NCI-H2081 treated with DMSO at 0.1 percent for 48 hours (cell line): ENCODE results near the gene CREB5.
"Not testable (repeated sequence)": the region's sequence is repeated elsewhere in the genome, so short reads cannot be mapped to it uniquely, and the experiment has no call there.

Experiments
- DNase-seq: peaks from one replicate; lab custom pipeline; 2025; lab: John Stamatoyannopoulos, UW

Gene CREB5, protein sequence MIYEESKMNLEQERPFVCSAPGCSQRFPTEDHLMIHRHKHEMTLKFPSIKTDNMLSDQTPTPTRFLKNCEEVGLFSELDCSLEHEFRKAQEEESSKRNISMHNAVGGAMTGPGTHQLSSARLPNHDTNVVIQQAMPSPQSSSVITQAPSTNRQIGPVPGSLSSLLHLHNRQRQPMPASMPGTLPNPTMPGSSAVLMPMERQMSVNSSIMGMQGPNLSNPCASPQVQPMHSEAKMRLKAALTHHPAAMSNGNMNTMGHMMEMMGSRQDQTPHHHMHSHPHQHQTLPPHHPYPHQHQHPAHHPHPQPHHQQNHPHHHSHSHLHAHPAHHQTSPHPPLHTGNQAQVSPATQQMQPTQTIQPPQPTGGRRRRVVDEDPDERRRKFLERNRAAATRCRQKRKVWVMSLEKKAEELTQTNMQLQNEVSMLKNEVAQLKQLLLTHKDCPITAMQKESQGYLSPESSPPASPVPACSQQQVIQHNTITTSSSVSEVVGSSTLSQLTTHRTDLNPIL

GRCh38 chr7:28411876-28412662 lies at the start of gene CREB5:
Gene CREB5 (plus strand): TSS chr7:28412518. CDS start chr7:28412915, 397 bp downstream.
- DNase-seq: no peak

DNA sequence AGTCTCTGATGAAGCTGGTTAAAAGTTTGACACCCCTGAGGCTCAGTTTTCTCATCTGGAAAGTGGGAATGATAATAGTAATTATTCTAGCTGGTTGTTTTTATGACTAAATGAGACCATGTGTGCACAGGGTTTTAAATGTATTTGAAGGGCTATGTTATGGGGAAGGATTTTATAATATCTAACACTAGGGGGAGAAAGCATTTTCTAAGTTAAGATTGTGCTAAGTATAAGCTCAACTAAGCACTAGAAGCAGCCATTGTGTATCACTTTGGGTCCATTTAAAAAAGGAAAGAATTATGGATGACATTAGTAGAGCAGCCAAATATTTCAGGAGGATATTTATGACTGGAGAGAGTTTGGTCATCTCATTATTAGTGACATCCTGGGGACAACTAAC lies 49.5 kb upstream of the CREB5 start:
- DNase-seq: no peak

DNA sequence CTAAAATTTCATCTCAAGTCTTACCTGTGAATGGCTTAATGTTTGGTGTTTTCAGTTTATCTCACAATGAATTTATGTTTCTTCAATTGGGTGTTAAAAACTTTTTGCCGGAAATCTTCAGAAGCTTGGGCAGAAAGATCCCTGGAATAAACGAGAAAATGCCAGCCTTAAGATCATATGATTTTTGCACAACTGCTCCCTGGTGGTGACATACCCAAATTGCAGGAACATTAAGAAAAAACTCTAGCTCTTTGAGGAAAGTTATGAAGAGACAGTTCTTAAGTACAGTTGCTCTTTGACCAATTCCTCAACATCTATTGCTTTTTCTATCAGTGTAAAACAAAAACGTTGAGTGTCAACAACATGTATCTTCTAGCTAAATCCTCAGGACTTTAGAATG lies 48.2 kb upstream of the CREB5 start:
- no peak for DNase-seq

- DNase-seq: no peak
Observed at GRCh38 chr7:28369523-28369922, 42.8 kb upstream of the CREB5 start.

DNA sequence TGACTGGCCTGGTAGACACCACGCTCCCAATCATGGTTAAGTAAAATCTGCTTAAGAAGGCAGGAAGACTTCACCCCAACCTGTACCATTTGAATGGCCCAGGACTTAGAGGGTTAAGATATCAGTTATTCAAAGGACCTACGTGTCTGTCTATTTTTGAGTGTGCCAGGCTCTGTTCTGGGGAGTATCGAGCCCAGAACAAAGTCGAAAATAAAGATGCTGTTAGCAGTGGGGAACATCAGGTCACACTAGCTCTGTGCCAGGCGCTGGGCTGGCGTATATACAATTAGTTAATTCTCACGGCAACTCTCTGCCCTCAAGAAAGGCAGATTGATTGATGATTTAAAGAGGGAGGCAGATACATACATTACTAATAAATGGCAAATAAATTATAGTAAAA lies 40.5 kb upstream of the CREB5 start:
- no peak for DNase-seq

GRCh38 chr7:28373990-28374389 lies 38.3 kb upstream of the CREB5 start:
- no peak for DNase-seq

DNA sequence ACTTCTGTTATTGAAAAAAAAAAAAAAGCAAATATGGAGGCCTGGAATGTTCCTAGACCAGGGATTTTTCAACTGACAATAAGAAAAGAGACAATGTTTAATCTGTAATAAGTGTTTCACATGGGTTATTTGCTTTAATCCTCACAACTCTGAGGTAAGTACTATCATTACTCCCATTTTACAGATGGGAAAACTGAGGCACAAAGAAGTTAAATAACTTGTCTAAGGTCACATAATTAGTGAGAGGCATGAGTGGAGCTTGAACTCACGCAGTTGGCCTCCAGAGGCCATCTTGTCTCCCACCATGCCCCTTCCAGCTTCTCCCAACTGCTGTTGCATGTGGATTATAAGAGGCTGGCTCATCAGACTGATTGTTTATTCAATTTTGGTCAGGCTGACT lies 36.6 kb upstream of the CREB5 start:
- no peak for DNase-seq

DNA sequence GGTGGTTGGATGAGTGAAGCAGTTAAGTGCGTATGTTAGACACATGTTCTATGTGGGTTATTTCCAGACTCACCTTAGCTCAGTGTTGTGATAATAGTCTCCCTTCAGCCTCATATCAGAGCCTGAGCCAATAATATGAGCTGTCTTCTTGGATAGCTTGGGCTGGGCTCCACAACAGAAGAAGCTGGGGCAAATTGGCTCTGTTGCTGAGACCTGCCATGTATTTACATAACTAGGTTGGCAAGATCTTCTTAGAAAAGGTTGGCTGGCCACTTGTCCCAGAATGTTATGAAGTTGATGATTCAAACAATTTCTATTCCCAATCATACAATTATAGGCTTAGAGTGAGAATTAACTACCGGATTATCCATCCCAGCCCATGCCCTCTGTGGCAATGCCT lies 35.7 kb upstream of the CREB5 start:
- no peak for DNase-seq

DNA sequence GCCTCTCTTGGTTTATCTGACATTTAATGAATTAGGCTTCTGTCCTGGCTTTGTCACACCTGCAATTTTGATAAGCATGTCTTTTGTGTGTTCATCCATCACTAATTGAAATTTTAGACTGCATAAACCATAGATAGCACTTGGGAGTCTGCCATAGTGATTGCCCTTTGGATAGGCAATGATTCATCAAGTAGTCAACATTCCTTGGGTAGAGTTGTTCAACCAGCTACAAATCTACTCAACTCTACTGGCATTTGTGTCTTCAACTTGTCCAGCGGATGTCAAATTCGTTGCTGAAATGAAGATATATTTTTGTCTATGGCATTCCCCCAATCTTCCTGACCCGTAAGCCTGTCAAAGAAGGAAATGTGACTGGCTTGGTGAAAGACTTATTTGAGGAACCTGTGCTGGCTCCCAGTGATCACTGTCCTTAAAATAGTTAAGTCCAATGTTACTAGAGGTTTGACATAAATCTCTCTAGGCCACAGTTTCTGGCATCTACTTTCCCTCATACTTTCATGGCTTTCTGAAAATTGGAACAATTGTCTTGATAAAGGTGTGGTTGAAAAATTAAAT lies 33.7 kb upstream of the CREB5 start:
- DNase-seq: no peak

DNA sequence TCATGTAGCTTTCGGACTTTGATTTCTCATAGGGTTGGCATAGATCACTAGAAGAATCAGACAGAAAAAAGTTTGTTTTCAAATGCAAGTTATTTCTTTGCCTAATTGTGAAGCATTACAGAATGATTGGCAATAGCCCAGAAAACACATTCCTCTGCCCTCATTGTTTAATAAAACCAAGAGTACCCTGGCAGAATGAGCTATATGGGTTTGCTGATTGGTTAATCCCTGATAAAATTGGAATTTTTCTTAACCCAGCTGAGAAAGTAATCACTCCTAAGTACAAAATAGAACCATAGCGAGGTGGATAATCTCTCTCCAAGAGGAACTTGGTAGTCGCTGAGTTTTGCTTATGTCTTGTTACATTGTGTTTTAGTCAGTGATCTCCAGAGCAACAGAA lies 30.9 kb upstream of the CREB5 start:
- DNase-seq: no peak

DNA sequence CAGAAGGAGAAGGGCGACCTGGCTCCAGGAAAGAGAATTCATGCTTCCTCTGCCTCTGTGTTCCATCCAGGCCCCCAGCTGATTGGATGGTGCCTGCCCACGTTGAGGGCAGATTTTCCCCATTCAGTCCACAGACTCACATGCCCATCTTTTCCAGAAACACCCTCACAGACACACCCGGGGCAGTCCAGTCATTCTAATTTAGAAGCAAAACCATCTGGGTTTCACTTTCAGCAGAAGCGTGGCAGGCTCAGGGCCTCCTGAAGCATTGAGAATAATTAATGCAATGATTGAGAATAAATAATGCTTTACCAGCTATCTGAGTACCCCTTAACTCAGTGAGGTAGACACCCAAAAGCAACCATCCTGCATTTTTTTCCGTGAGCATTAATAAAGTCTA lies 30.2 kb upstream of the CREB5 start:
- DNase-seq: no peak

- no peak for DNase-seq
Observed at GRCh38 chr7:28383975-28384374, 28.3 kb upstream of the CREB5 start.

GRCh38 chr7:28389504-28390395 lies 22.6 kb upstream of the CREB5 start:
- peak; percentile 59 for DNase-seq

DNA sequence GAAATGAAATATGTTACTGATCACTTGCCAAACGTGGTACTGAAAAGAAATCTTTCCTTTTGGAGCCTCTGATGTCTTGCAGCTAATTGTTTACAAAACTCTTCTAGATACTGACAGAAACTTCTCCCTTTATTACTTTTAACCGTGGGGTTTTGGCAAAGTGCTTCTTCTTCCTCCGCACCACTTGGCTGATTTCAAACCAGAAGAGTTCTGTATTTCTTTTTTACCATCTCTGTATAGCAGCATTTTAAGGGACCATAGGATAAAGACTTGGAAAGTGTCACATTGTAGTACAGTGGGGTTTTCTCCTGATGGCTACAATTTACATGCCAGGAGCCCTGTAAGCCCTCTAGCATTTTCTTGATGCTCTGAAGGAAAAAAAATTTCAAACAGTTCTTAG lies 21.9 kb upstream of the CREB5 start:
- DNase-seq: no peak

DNA sequence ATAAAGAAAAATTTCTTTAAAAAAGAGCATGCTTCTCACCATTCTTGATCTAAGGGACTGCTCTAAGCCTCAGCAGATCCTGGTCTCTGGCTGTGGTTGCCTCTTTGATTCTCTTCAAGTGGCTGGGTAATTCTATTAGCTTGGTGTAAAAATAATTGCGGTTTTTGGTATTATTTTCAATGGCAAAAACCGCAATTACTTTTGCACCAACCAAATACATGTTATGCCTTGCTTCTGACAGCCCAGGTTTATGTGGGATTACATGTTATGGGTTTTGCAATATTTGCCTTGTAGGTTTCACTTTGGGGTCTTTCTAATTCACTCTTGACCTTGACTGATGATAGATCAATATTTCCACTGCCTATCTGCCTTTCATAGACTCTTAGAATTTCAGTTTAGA lies 20.0 kb upstream of the CREB5 start:
- DNase-seq: no peak

GRCh38 chr7:28395404-28395803 lies 16.9 kb upstream of the CREB5 start:
- DNase-seq: no peak

GRCh38 chr7:28395831-28396230 lies 16.5 kb upstream of the CREB5 start:
- no peak for DNase-seq

DNA sequence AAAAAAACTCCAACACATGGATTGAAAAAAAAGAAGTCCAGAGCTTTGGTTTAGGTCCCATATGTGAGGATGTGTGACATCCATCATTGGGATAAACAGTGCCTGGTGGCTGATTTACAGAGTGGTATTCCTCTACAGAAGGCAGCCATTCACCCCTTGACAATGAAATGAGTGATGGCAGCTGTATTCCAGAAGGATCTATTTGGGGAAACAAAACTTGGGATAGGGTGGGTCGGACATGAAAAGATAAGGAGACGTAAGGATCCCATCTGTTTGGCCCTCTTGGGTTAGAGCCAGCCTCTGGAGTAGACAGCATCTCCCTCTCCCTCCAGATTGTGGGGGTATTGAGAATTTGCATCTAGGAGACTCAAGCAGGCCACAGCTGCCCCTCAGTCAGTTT lies 15.2 kb upstream of the CREB5 start:
- no peak for DNase-seq

DNA sequence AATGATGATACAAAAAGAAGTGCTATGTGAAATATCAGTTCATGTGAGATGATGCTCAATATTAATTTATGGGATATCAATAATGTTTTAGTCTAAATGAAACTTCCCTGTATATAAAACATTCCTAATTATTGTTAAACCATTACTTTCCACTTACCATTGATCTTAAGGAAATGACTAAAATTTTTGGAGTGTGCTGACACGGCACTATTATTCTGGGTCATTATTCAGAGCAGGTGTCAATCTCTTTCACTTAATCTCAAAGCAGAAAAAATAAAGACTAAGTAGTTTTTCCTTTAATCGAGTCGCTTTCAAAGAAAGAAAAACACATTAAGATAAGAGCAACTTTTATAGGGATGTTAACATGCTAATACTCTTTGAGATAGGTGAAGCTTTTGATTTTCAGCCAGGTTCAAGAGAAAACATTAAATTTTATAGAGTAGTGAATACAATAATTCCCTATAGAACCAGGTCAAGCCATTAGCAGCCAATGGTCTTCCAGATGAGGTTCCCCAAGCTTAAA lies 11.4 kb upstream of the CREB5 start:
- DNase-seq: no peak

DNA sequence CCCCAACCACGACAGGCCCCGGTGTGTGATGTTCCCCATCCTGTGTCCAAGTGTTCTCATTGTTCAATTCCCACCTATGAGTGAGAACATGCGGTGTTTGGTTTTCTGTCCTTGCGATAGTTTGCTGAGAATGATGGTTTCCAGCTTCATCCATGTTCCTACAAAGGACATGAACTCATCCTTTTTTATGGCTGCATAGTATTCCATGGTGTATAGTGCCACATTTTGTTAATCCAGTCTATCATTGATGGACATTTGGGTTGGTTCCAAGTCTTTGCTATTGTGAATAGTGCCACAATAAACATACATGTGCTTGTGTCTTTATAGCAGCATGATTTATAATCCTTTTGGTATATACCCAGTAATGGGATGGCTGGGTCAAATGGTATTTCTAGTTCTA lies 10.8 kb upstream of the CREB5 start:
- DNase-seq: not testable (repeated sequence)

GRCh38 chr7:28405662-28406061 lies 6.7 kb upstream of the CREB5 start:
- no peak for DNase-seq

DNA sequence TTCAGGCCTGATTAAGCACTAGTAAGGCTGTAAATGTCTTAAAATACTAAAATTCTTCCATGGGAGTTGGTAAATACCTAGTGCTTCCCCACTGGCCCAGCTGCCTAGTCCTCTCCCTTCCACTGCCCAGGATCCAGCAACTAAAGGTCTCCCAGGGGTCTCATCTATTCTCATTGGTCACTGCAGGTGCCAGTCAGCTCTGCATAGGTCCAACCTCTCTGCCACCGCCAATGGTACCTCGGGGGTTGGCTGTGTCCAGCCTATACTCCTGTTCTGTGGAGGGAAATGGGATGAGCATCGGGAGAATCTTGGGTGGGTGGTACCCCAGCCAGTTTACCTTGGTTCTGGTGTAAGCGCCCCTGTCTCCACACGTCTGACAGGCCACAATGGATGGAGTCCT lies 6.1 kb upstream of the CREB5 start:
- DNase-seq: no peak
